BJ (cell line): Measurements from ENCODE around the gene NPAT. TPM values are rescaled to one million over a fixed set of nuclear protein-coding genes. Genes with fewer than 3 reads are reported as not detected.

Experiments
- CTCF ChIA-PET: fragments of 350-600 bp; formaldehyde crosslinking; extraction: SDS; loops from one replicate; lab custom pipeline; 2021; ENCODE audit warnings: antibody characterized with exemption, inconsistent platforms; lab: Yijun Ruan, JAX
- POLR2A ChIA-PET: fragments of 300-600 bp; sonication (Branson Sonifier 250); formaldehyde crosslinking; extraction: SDS; loops from one replicate; lab custom pipeline; 2021; ENCODE audit warnings: antibody characterized with exemption; lab: Charles Lee
- DNase-seq: peaks from one replicate; pipeline ENCODE4 v3.0.0-alpha.2; 2011; ENCODE audit warnings: low read depth
- H3K27me3 ChIP-seq: 2 replicates; pipeline ENCODE4 v1.6.0; 2011; ENCODE audit warnings: low read length; ENCODE audit not compliant: control insufficient read depth, insufficient read depth
- H3K36me3 ChIP-seq: 2 replicates; pipeline ENCODE4 v1.5.1; 2011; ENCODE audit warnings: low read length; ENCODE audit not compliant: control insufficient read depth, insufficient read depth
- H3K4me3 ChIP-seq: 2 replicates; pipeline ENCODE4 v1.5.1; 2011; ENCODE audit warnings: low read depth, mild to moderate bottlenecking, control low read depth, low read length
- polyA plus RNA-seq: library from polyadenylated mRNA; depleted of rRNA; stranded (reverse); fragments of >200 nt; gene quantifications from 2 replicates; pipeline ENCODE4 v1.2.3, GENCODE V29; 2011
- TF ChIP-seq, protein P1 (sequence below): IDR thresholded peaks from 2 replicates; pipeline ENCODE4 v1.5.1; 2011; ENCODE audit warnings: low read depth, mild to moderate bottlenecking, control low read depth, inconsistent platforms, low read length, moderate library complexity; ENCODE audit not compliant: insufficient read depth

The NPAT gene
- polyA plus RNA-seq, 1 experiment: 3.8 TPM

DNA sequence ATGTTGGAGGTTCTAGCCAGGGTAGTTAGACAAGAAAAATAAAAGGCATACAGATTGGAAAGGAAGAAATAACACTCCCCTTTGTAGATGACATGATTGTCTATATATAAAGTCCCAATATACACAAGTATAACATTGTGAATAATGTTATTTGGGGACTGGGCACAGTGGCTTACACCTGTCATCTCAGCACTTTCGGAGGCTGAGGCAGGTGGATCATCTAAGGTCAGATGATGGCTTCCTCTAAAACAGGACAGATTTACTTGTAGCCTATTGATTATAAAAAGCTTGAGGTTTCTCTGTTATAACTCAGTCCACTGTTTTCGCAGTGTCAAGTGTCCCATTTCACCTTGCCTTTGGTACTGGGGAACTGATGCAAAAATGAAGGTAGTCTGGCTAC is 20.0 kb upstream of the NPAT start:
- CTCF ChIA-PET: interaction anchor here (1.4 kb wide), 1 partner anchor 14 kb away, joined by 3 read pairs; no protein-coding TSS in a partner anchor
- DNase-seq: no peak
- TF ChIP-seq, protein P1, sequence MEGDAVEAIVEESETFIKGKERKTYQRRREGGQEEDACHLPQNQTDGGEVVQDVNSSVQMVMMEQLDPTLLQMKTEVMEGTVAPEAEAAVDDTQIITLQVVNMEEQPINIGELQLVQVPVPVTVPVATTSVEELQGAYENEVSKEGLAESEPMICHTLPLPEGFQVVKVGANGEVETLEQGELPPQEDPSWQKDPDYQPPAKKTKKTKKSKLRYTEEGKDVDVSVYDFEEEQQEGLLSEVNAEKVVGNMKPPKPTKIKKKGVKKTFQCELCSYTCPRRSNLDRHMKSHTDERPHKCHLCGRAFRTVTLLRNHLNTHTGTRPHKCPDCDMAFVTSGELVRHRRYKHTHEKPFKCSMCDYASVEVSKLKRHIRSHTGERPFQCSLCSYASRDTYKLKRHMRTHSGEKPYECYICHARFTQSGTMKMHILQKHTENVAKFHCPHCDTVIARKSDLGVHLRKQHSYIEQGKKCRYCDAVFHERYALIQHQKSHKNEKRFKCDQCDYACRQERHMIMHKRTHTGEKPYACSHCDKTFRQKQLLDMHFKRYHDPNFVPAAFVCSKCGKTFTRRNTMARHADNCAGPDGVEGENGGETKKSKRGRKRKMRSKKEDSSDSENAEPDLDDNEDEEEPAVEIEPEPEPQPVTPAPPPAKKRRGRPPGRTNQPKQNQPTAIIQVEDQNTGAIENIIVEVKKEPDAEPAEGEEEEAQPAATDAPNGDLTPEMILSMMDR: no peak
- no peak overlapping the region for H3K4me3 ChIP-seq
- H3K27me3 ChIP-seq: no peaks in the 10 kb centered on the region
- H3K36me3 ChIP-seq: peaks cover 1% of the 10 kb centered on the region
- POLR2A ChIA-PET: no interaction called here

DNA sequence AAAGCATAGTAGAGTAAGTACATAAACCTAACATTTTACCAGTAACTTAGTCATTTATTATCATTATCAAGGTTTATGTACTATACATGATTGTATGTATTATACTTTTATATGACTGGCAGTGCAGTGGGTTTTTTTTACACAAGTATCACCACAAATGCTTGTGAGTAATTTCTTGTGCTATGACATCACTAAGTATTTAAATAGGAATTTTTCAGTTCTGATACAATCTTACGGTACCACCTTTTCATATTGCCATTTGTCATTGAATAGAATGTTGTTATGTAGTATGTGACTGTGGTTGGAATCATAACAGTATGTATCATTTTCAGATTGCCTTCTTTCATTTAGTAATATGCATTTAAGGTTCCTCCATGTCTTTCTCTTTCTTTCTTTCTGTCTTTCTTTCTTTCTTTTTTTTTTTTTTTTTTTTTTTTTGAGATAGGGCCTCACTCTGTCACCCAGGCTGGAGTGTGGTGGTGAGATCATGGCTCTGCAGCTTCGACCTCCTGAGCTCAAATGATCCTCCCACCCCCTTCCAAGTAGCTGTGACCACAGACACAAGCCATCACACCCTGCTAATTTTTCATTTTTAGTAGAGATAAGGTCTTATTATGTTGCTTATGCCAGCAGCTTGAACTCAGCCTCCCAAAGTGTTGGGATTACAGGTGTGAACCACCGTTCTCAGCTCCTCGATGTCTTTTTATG is 19.0 kb upstream of the NPAT start:
- CTCF ChIA-PET: interaction anchor here (0.6 to 1.4 kb wide), 2 partner anchors 15 to 406 kb away, joined by 3 read pairs; no protein-coding TSS in a partner anchor
- Histone ChIP-seq H3K36me3 (peaks cover 1% of the 10 kb centered on the region), H3K27me3 (no peaks in the 10 kb centered on the region), H3K4me3 (no peak overlapping the region)
- DNase-seq: no peak
- TF ChIP-seq, protein P1: no peak
- POLR2A ChIA-PET: no interaction called here

DNA sequence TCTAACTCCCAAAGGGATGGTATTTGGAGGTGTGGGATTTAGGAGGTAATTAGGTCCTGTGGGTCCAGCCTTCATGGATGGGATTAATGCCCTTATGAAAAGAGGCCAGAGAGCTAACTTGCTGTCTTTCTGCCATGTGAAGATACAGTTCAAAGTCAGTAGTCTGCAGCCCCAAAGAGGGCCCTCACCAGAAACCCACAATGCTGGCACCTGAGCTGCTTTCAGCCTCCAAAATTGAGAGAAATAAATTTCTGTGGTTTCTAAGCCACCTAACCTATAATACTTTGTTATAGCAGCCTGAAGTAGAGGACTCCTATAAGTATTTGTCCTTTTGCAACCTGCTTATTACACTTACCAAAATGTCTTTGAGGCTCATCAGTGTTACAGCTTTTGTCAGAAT is 16.6 kb upstream of the NPAT start:
- TF ChIP-seq, protein P1: no peak
- H3K4me3 ChIP-seq: no peak overlapping the region
- no peaks in the 10 kb centered on the region for H3K27me3 ChIP-seq
- H3K36me3 ChIP-seq: peaks cover 1% of the 10 kb centered on the region
- ChIA-PET CTCF (no interaction called here), POLR2A (no interaction called here)
- DNase-seq: no peak

DNA sequence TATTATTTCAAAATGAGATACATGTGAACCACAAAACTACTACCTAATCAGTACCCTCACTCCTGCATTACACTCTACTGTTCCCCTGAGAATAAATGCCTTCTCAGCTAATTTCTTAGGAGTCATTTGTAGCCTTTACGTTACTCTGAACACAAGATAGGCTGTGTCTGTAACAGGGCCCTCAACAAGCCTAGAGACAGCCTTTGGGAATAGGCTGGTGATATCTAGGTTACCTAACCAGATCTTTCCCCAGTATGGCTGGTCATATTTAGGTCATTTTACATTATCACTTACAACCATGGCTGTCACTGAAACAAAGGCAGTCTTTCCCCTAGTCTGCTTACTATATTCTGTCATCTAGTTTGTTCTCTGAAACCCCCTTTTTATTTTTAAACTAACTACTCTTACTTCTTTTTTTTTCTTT is 14.6 kb upstream of the NPAT start:
- ChIA-PET CTCF (no interaction called here), POLR2A (no interaction called here)
- Histone ChIP-seq H3K36me3 (peaks cover 3% of the 10 kb centered on the region), H3K27me3 (no peaks in the 10 kb centered on the region), H3K4me3 (no peak overlapping the region)
- TF ChIP-seq, protein P1: no peak
- no peak for DNase-seq

DNA sequence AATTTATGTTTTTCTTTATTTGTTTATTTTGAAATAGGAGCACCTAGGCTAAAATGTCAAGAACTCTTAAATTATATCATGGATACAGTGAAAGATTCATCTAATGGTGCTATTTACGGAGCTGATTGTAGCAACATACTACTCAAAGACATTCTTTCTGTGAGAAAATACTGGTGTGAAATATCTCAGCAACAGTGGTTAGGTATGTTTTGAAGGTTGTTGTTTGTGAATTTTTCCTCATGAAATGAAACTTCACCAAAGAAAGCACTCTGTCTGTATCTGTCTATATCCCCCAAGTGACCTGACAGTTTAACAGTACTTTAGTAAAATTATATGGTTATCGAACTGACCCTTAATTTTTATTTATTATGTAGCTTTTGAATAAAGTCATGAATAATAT is 13.2 kb upstream of the NPAT start:
- no peak overlapping the region for H3K4me3 ChIP-seq
- no peak for DNase-seq
- peaks cover 3% of the 10 kb centered on the region; the same call in 1 of the 2 replicates for H3K36me3 ChIP-seq
- CTCF ChIA-PET: interaction anchor here (0.6 to 1.3 kb wide), 2 partner anchors 9 to 407 kb away, joined by 3 to 4 read pairs; no protein-coding TSS in a partner anchor
- TF ChIP-seq, protein P1: no peak
- H3K27me3 ChIP-seq: no peaks in the 10 kb centered on the region
- POLR2A ChIA-PET: no interaction called here
